Right lobe of liver (tissue), 4 donors: ENCODE data around the gene TTLL6.

Source experiments
- CTCF ChIP-seq, 4 donors: fragments of 200-600 bp in 3 of 4; fragments of 450-650 bp in 1 of 4; IDR thresholded peaks; one replicate each; pipeline versions ENCODE4 v1.5.1 to v1.8.0; 2016 to 2022; ENCODE audit warnings: antibody characterized with exemption in 4 of 4, mild to moderate bottlenecking in 2 of 4
- POLR2A ChIP-seq: fragments of 450-650 bp; IDR thresholded peaks from one replicate; pipeline ENCODE4 v1.6.1; 2017; ENCODE audit warnings: antibody characterized with exemption, mild to moderate bottlenecking
- donor health status: DM: no; HTN: no; CAD: no.
- donor health status: DM: no; HTN: no; CAD: no.
- donor health status: DM: no; HTN: yes; CAD: no.

- TF ChIP-seq CTCF (IDR thresholded peaks at IDR 0.05) = no peak
- no peak for TF ChIP-seq POLR2A
These were observed 18.9 kb upstream of the TTLL6 start for GRCh38 chr17:48835971-48836370.
